ENCODE data around the gene LRPAP1.
A peak's percentile ranks its signal among the peaks of the same experiment; 100 is the strongest.
"Not testable (repeated sequence)": the region's sequence is repeated elsewhere in the genome, so short reads cannot be mapped to it uniquely, and the experiment has no call there.

The LRPAP1 gene

GRCh38 chr4:3531879-3532750 lies at the start of gene LRPAP1:
LRPAP1 (minus strand) TSS chr4:3532422; CDS start chr4:3532412, 10 bp downstream.
- peak; percentile 80 to 84 for DNase-seq

GRCh38 chr4:3581334-3582090 lies 49.3 kb upstream of the LRPAP1 start:
- not testable (repeated sequence) for DNase-seq

- DNase-seq, result not testable (repeated sequence)
Measured at GRCh38 chr4:3580859-3581258, 48.6 kb upstream of the LRPAP1 start.

- DNase-seq, result not testable (repeated sequence)
Measured at GRCh38 chr4:3578527-3579144, 46.4 kb upstream of the LRPAP1 start.

- DNase-seq, result not testable (repeated sequence)
Measured at GRCh38 chr4:3578052-3578451, 45.8 kb upstream of the LRPAP1 start.

- DNase-seq, result not testable (repeated sequence)
Measured at GRCh38 chr4:3577208-3577892, 45.1 kb upstream of the LRPAP1 start.

- not testable (repeated sequence) for DNase-seq
Measured at GRCh38 chr4:3576533-3577207, 44.4 kb upstream of the LRPAP1 start.

GRCh38 chr4:3575426-3576369 lies 43.5 kb upstream of the LRPAP1 start:
- DNase-seq, result not testable (repeated sequence)

- not testable (repeated sequence) for DNase-seq
Measured at GRCh38 chr4:3574865-3575264, 42.6 kb upstream of the LRPAP1 start.

GRCh38 chr4:3574346-3574745 lies 42.1 kb upstream of the LRPAP1 start:
- DNase-seq, result not testable (repeated sequence)

- DNase-seq, result no peak
Measured at GRCh38 chr4:3573131-3573530, 40.9 kb upstream of the LRPAP1 start.

- DNase-seq, result no peak
Measured at GRCh38 chr4:3572363-3572762, 40.1 kb upstream of the LRPAP1 start.

GRCh38 chr4:3571921-3572320 lies 39.7 kb upstream of the LRPAP1 start:
- DNase-seq, result no peak

- DNase-seq, result not testable (repeated sequence)
Measured at GRCh38 chr4:3570923-3571322, 38.7 kb upstream of the LRPAP1 start.

GRCh38 chr4:3569611-3570010 lies 37.4 kb upstream of the LRPAP1 start:
- DNase-seq, result not testable (repeated sequence)

- not testable (repeated sequence) for DNase-seq
Measured at GRCh38 chr4:3566701-3567100, 34.5 kb upstream of the LRPAP1 start.

- not testable (repeated sequence) for DNase-seq
Measured at GRCh38 chr4:3566301-3566700, 34.1 kb upstream of the LRPAP1 start.

- not testable (repeated sequence) for DNase-seq
Measured at GRCh38 chr4:3564948-3565347, 32.7 kb upstream of the LRPAP1 start.

- no peak for DNase-seq
Measured at GRCh38 chr4:3563403-3563802, 31.2 kb upstream of the LRPAP1 start.

- not testable (repeated sequence) for DNase-seq
Measured at GRCh38 chr4:3562127-3562526, 29.9 kb upstream of the LRPAP1 start.

GRCh38 chr4:3560465-3560864 lies 28.2 kb upstream of the LRPAP1 start:
- not testable (repeated sequence) for DNase-seq

Measured in Kasumi-1 (cell line).